GM12873 (cell line): ENCODE results near the gene XCR1.

ENCODE experiments used
- CTCF ChIP-seq: IDR thresholded peaks from 2 replicates; pipeline ENCODE4 v1.5.1; 2012; ENCODE audit warnings: low read depth, mild to moderate bottlenecking, moderate library complexity, low read length, control low read depth; ENCODE audit not compliant: insufficient read depth; ENCODE audit errors: missing control alignments

Gene XCR1

GRCh38 chr3:46065750-46066256 lies 38.5 kb upstream of the XCR1 start:
- TF ChIP-seq CTCF = no peak

GRCh38 chr3:46065294-46065705 lies 38.0 kb upstream of the XCR1 start:
- no peak for TF ChIP-seq CTCF

- no peak for TF ChIP-seq CTCF
These were observed 35.4 kb upstream of the XCR1 start for GRCh38 chr3:46062679-46063078.

GRCh38 chr3:46061887-46062286 lies 34.6 kb upstream of the XCR1 start:
- TF ChIP-seq CTCF = no peak

GRCh38 chr3:46061108-46061720 lies 33.9 kb upstream of the XCR1 start:
- no peak for TF ChIP-seq CTCF

GRCh38 chr3:46060551-46060950 lies 33.3 kb upstream of the XCR1 start:
- no peak for TF ChIP-seq CTCF

- no peak for TF ChIP-seq CTCF
These were observed 32.1 kb upstream of the XCR1 start for GRCh38 chr3:46059432-46059831.
